ENCODE measurements around the gene NDUFB6. TPM values are rescaled to one million over a fixed set of nuclear protein-coding genes. Genes with fewer than 3 reads are reported as not detected.

NDUFB6 gene
- total and polyA plus RNA-seq, 10 donors: 18.0 to 36.7 (median 26.1) TPM

DNA sequence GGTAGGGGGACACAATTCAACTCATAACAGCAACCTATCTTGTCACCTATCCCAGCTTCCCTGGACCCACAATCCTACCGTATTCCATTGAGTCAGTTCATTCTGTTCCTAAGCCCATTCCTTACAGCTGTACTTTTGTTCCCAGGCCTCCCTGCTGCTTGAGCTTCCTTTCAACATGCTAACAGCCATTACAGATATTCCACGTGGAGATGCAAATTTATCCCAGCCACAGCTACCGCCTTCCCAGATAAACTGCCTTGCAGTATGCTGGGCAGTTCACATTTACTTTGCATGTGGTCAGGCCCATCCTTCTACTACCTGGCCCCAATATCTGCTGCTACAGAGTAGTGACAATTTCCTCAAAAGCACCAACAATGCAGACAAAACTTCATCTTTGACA lies 70.0 kb downstream of the NDUFB6 start:
- WGBS, 5 donors: 85 to 93% (median 90%) methylated on average over 3 of the region's 3 CpGs
- DNase-seq: no peak
- peaks cover 0 to 52% (median 24%) of the 10 kb centered on the region in 6 donors for H3K36me3 ChIP-seq
- TF ChIP-seq POLR2AphosphoS5 (IDR thresholded peaks at IDR 0.05) (no peak), CTCF (IDR thresholded peaks at IDR 0.05 in 8 of 11, conservative IDR thresholded peaks at IDR 0.05 in 3 of 11) (no peak), POLR2A (IDR thresholded peaks at IDR 0.05) (no peak)
- no peaks in the 10 kb centered on the region for H3K27me3 ChIP-seq (replicated peaks in 1 of 7)
- no peak overlapping the region for H3K4me3 ChIP-seq
- H3K4me1 ChIP-seq: peaks cover 0 to 18% (median 0%) of the 10 kb centered on the region in 6 donors
- H3K9me3 ChIP-seq: no peaks in the 10 kb centered on the region
- intact Hi-C loops (cut with DNase I; ENCODE audit: low total_unique reads): loop anchor here (10.0 kb wide), 1 partner anchor 58 kb away; no protein-coding TSS in a partner anchor
- H3K27ac ChIP-seq: no peak overlapping the region

Other genes with a start within 250 kb of the NDUFB6 start
- 10 to 100 TPM; 16.7 to 20.7 (median 18.8) TPM for gene ACO1, start 188.5 kb downstream of the NDUFB6 start, total RNA-seq
- 1 to 10 TPM; 3.8 to 8.8 (median 5.6) TPM for gene ACO1, start 188.5 kb downstream of the NDUFB6 start, polyA plus RNA-seq
- 10 to 100 TPM; 15.1 to 24.4 (median 17.6) TPM for gene RIGI, start 47.0 kb downstream of the NDUFB6 start, total RNA-seq
- 1 to 10 TPM; 6.5 to 7.4 (median 7.2) TPM for gene RIGI, start 47.0 kb downstream of the NDUFB6 start, polyA plus RNA-seq
- gene SMIM27, start 20.8 kb downstream of the NDUFB6 start, total RNA-seq: 10 to 100 TPM in 5 of 7 donors, 1 to 10 TPM in 2; 6.6 to 25.1 (median 18.2) TPM
- 10 to 100 TPM; 19.6 to 31.7 (median 26.3) TPM for gene SMIM27, start 20.8 kb downstream of the NDUFB6 start, polyA plus RNA-seq
- gene TOPORS, start 20.6 kb downstream of the NDUFB6 start, total RNA-seq: 10 to 100 TPM; 11.9 to 28.7 (median 18.2) TPM
- 1 to 10 TPM; 5.2 to 7.1 (median 6.3) TPM for gene TOPORS, start 20.6 kb downstream of the NDUFB6 start, polyA plus RNA-seq
- under 1 TPM in 4 of 7 donors, not detected in 3; 0.07 to 0.17 (median 0.10) TPM for gene TAF1L, start 62.5 kb upstream of the NDUFB6 start, total RNA-seq
- gene TAF1L, start 62.5 kb upstream of the NDUFB6 start, polyA plus RNA-seq: not detected
- not detected for gene TMEM215, start 210.4 kb upstream of the NDUFB6 start, total RNA-seq
- gene TMEM215, start 210.4 kb upstream of the NDUFB6 start, polyA plus RNA-seq: not detected

Measured in spleen (tissue), 11 donors.